ENCODE results near the gene UBE2E3.

Gene UBE2E3

DNA sequence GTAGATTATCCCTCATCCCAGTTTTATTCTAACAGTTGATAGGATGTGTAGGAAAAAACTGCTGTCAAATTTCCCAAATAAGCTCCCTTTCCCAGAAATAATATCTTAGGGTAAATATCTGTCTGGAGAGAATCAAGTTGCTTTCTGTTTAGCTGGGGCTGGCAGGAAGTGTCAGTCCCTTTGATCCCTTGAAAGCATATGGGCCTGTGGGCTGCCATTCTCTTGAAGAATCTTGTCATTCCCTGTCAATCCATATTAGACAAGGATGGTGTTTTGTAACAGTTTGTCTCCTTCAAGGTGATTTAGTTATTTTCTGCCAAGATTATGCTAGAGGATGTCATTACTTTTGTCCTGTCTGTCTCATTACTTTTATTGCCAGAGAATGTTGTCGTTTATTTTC is 37.1 kb upstream of the UBE2E3 start:
- Histone ChIP-seq H3K27ac (no peak overlapping the region), H3K27me3 (replicated peaks) (no peaks in the 10 kb centered on the region), H3K4me3 (ENCODE audit: low read depth, low read length) (no peak overlapping the region), H3K36me3 (replicated peaks) (no peaks in the 10 kb centered on the region)
- DNase-seq = no peak
- no peak for TF ChIP-seq CTCF (IDR thresholded peaks at IDR 0.05; ENCODE audit: low read depth, low read length, missing control alignments)
- in situ Hi-C loops (cut with HindIII; ENCODE audit: low pct_ligation_motif_present, low sequenced_read_pairs) = no loop called here

DNA sequence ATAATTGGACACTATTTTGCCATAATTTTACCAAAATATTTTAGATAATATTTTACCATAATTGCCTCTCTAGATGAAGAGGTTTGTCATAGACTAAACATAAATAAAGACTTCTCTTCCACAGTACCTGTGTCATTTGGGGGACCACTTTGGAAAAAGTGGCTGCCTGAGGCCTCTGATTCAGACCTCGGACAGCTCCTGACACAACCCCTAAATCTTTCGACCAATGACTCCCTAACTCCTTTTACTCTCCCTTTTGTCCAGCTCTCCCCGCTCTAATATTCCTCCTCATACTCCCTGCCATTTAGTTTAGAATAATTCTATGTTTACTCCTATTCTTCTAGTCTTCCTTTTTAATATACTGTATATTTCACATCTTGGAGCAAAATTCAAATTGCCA is 36.0 kb upstream of the UBE2E3 start:
- in situ Hi-C loops (cut with HindIII; ENCODE audit: low pct_ligation_motif_present, low sequenced_read_pairs) = no loop called here
- Histone ChIP-seq H3K36me3 (replicated peaks) (no peaks in the 10 kb centered on the region), H3K4me3 (ENCODE audit: low read depth, low read length) (no peak overlapping the region), H3K27me3 (replicated peaks) (no peaks in the 10 kb centered on the region), H3K27ac (no peak overlapping the region)
- no peak for TF ChIP-seq CTCF (IDR thresholded peaks at IDR 0.05; ENCODE audit: low read depth, low read length, missing control alignments)
- no peak for DNase-seq

GRCh38 chr2:180947208-180947689 is 33.2 kb upstream of the UBE2E3 start:
- no peak for DNase-seq
- Histone ChIP-seq H3K4me3 (ENCODE audit: low read depth, low read length) (no peak overlapping the region), H3K27ac (no peak overlapping the region), H3K36me3 (replicated peaks) (no peaks in the 10 kb centered on the region), H3K27me3 (replicated peaks) (no peaks in the 10 kb centered on the region)
- in situ Hi-C loops (cut with HindIII; ENCODE audit: low pct_ligation_motif_present, low sequenced_read_pairs) = no loop called here
- TF ChIP-seq CTCF (IDR thresholded peaks at IDR 0.05; ENCODE audit: low read depth, low read length, missing control alignments) = no peak

DNA sequence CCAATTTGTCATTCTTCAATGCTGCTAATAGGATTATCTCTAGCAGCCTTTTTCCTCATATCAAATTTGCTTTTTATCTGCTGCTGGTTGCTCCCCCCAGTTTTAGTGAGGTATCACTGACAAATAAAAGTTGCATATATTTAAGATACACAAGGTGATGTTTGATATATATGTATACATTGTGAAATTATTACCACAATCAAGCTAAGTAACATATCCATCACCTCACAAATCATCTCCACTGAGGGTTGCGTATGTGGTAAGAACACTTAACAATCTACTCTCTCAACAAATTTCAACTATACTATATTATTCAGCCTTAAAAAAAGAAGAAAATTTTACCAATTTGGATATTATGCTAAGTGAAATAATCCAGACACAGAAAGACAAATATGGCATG is 30.5 kb upstream of the UBE2E3 start:
- no peaks in the 10 kb centered on the region for H3K27me3 ChIP-seq (replicated peaks)
- no peaks in the 10 kb centered on the region for H3K36me3 ChIP-seq (replicated peaks)
- DNase-seq = no peak
- in situ Hi-C loops (cut with HindIII; ENCODE audit: low pct_ligation_motif_present, low sequenced_read_pairs) = no loop called here
- no peak overlapping the region for H3K4me3 ChIP-seq (ENCODE audit: low read depth, low read length)
- H3K27ac ChIP-seq = no peak overlapping the region
- no peak for TF ChIP-seq CTCF (IDR thresholded peaks at IDR 0.05; ENCODE audit: low read depth, low read length, missing control alignments)

DNA sequence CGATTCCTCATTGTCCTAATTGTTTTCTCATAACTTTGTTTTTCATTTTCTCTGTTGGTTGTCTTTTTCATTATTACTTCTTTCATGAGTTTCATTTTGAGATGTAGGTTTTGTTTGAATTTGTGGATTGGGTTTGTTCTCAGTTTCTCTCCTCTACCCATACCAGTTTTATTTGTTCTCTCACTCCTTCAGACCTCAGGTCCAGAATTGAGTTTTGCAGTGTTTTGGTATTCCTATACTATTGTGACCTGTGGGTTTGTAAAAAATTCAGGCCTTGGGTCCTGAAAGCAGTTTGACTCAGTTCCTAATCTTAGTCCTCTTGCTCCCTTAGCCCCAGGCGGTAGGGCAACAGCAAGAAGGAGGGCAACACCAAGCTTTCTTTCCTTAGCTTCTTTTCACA is 28.3 kb upstream of the UBE2E3 start:
- Histone ChIP-seq H3K27ac (no peak overlapping the region), H3K36me3 (replicated peaks) (no peaks in the 10 kb centered on the region), H3K4me3 (ENCODE audit: low read depth, low read length) (no peak overlapping the region), H3K27me3 (replicated peaks) (no peaks in the 10 kb centered on the region)
- TF ChIP-seq CTCF (IDR thresholded peaks at IDR 0.05; ENCODE audit: low read depth, low read length, missing control alignments) = no peak
- no peak for DNase-seq
- in situ Hi-C loops (cut with HindIII; ENCODE audit: low pct_ligation_motif_present, low sequenced_read_pairs) = no loop called here

DNA sequence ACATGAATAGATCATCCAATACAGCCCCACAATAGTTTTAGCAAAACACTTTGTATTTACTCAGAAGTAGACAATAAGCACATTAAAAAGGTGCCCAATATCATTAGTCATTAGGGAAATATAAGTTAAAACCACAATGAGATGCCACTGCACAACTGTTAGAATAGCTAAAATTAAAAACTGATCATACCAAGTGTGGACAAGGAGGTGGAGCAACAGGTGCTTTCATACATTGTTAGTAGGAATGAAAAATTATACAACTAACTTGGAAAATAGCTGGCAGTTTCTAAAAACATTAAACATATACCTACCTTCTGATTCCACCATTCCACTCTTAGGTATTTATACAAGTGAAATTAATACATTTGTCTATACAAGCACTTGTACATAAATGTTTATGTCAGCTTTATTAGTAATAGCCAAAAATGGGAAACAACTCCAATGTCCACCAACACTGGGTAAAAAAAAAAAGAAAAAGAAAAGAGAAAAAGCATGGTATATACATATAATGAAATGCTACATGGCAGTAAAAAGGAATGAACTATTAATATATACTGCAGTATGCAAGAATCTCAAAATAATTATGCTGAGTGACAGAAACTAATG is 27.6 kb upstream of the UBE2E3 start:
- no peak for TF ChIP-seq CTCF (IDR thresholded peaks at IDR 0.05; ENCODE audit: low read depth, low read length, missing control alignments)
- Histone ChIP-seq H3K27ac (no peak overlapping the region), H3K36me3 (replicated peaks) (no peaks in the 10 kb centered on the region), H3K4me3 (ENCODE audit: low read depth, low read length) (no peak overlapping the region), H3K27me3 (replicated peaks) (no peaks in the 10 kb centered on the region)
- in situ Hi-C loops (cut with HindIII; ENCODE audit: low pct_ligation_motif_present, low sequenced_read_pairs) = no loop called here
- no peak for DNase-seq

Measured in brain microvascular endothelial cell (primary cell).